ENCODE measurements around the gene ZNF766. TPM values are rescaled to one million over a fixed set of nuclear protein-coding genes. Genes with fewer than 3 reads are reported as not detected.

Gene ZNF766
- total RNA-seq, 1 experiment from 2014 or later = 32.9 TPM

GRCh38 chr19:52296773-52297600, 27.6 kb downstream of the ZNF766 start, which contains the start of gene ZNF480 (continued):
- TF ChIP-seq ZMAT4 (CRISPR knock-in tag; IDR thresholded peaks at IDR 0.05) = no peak
- no peak for TF ChIP-seq NFYB (CRISPR knock-in tag; conservative IDR thresholded peaks at IDR 0.05; ENCODE audit: low read depth)
- TF ChIP-seq EMX1 (CRISPR knock-in tag; IDR thresholded peaks at IDR 0.05) = no peak
- peak; percentile 22; the same call in 1 of the 2 replicates for TF ChIP-seq FOXP1 (CRISPR knock-in tag; IDR thresholded peaks at IDR 0.05; ENCODE audit: borderline replicate concordance)
- peak; percentile 50; the same call in 1 of the 2 replicates for TF ChIP-seq SP1 (CRISPR knock-in tag; conservative IDR thresholded peaks at IDR 0.05)

GRCh38 chr19:52297601-52298364, 28.4 kb downstream of the ZNF766 start:
- peaks cover 16% of the 10 kb centered on the region for H3K4me1 Mint-ChIP-seq
- no peak for DNase-seq (ENCODE audit: low spot score)
- ATAC-seq = peak; percentile 9; the same call in 1 of the 2 replicates
- no peaks in the 10 kb centered on the region for H3K27me3 Mint-ChIP-seq (ENCODE audit: low read depth)
- CTCF ChIA-PET = no interaction called here
- POLR2A ChIA-PET = no interaction called here
- peaks cover 40% of the 10 kb centered on the region for H3K36me3 Mint-ChIP-seq
- peaks cover 9% of the 10 kb centered on the region for H3K9me3 Mint-ChIP-seq
- peak overlapping the region; percentile 63; the same call in 1 of the 2 replicates for H3K27ac Mint-ChIP-seq
- TF ChIP-seq ATF3 (CRISPR knock-in tag; conservative IDR thresholded peaks at IDR 0.05) = no peak
- TF ChIP-seq ZNF423 (CRISPR knock-in tag; IDR thresholded peaks at IDR 0.05) = no peak
- TF ChIP-seq AFF4 (CRISPR knock-in tag; IDR thresholded peaks at IDR 0.05; ENCODE audit: borderline replicate concordance) = no peak
- peak overlapping the region; percentile 89 for H3K4me3 Mint-ChIP-seq

GRCh38 chr19:52307275-52307674, 37.9 kb downstream of the ZNF766 start:
- no peak overlapping the region for H3K27ac Mint-ChIP-seq
- CTCF ChIA-PET = no interaction called here
- TF ChIP-seq NR3C1 (CRISPR knock-in tag; conservative IDR thresholded peaks at IDR 0.05; ENCODE audit: low read depth) = no peak
- no peak for TF ChIP-seq STAT6 (CRISPR knock-in tag; conservative IDR thresholded peaks at IDR 0.05; ENCODE audit: low read depth)
- no peak for TF ChIP-seq SMAD4 (CRISPR knock-in tag; IDR thresholded peaks at IDR 0.05)
- TF ChIP-seq ATF1 (CRISPR knock-in tag; IDR thresholded peaks at IDR 0.05) = no peak
- no peak for TF ChIP-seq MLX (CRISPR knock-in tag; IDR thresholded peaks at IDR 0.05)
- no peak for TF ChIP-seq SP1 (CRISPR knock-in tag; conservative IDR thresholded peaks at IDR 0.05)
- no peak for TF ChIP-seq ETV6 (CRISPR knock-in tag; IDR thresholded peaks at IDR 0.05)
- no peak for TF ChIP-seq CTCF (IDR thresholded peaks at IDR 0.05)
- no peak for TF ChIP-seq GABPB1 (CRISPR knock-in tag; IDR thresholded peaks at IDR 0.05)
- TF ChIP-seq FOXP4 (CRISPR knock-in tag; IDR thresholded peaks at IDR 0.05) = no peak
- TF ChIP-seq ZNF232 (CRISPR knock-in tag; IDR thresholded peaks at IDR 0.05) = no peak

More at GRCh38 chr19:52307275-52307674, 37.9 kb downstream of the ZNF766 start:
- Mint-ChIP-seq H3K4me3 (no peak overlapping the region), H3K27me3 (ENCODE audit: low read depth) (peaks cover 9% of the 10 kb centered on the region), H3K9me3 (peaks cover 81% of the 10 kb centered on the region), H3K4me1 (no peaks in the 10 kb centered on the region), H3K36me3 (peaks cover 93% of the 10 kb centered on the region)
- DNase-seq (ENCODE audit: low spot score) (peak; percentile 35), ATAC-seq (no peak)
- POLR2A ChIA-PET = no interaction called here
